Measurements from ENCODE around the gene SLC7A11. TPM values are rescaled to one million over a fixed set of nuclear protein-coding genes. Genes with fewer than 3 reads are reported as not detected.

Gene SLC7A11
- total and polyA plus RNA-seq, 10 of the 15 experiments (the other 5 are each of a cell fraction or from before 2014, with no cell fraction given) = 1.6 to 9.8 (median 3.5) TPM

GRCh38 chr4:138178566-138178965 is 63.6 kb downstream of the SLC7A11 start (continued):
- TF ChIP-seq ZZZ3 (IDR thresholded peaks at IDR 0.05; ENCODE audit: control insufficient read depth, insufficient read length, low read depth) = no peak

DNA sequence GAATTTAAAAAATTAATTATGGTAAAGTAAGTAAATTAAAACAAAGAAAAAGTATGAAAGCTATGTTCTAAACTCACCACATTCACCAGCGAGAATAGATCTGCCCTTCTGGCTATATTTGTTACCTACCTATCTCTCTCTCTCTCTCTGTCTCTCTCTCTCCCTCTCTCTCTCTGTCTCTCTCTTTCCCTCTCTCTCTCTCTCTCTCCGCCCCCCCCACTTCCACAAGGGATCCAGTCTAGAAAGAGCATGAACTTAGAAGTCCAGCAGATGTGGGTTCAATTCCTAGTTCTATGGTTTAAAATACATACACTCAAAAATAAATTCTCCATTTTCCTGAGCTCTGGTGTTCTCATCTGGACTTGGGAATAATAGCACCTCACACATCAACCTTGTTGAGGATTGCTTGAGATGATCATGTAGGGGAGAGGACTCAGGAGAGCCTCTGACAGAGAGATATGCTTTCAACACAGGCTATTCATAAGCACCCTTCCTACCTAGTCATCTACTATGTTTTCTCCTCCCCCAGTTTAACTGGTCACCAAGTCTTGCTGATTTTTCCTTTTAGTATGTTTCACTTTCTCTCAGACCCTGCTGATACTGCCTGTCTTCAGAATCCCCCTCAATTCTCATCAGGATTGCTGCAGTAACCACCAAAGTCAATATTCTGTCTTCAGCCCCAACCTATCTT is 64.7 kb downstream of the SLC7A11 start:
- DNase-seq (ENCODE audit: low read depth, low spot score) (no peak), FAIRE-seq (no peak), ATAC-seq (no peak; the same call in 1 of the 3 replicates)
- no peak overlapping the region for H3K9ac ChIP-seq (ENCODE audit: control insufficient read depth, insufficient read depth, low read length)
- no peak overlapping the region for H3K4me2 ChIP-seq (ENCODE audit: control insufficient read depth, insufficient read depth)
- ChIA-PET CTCF (interaction anchor here (0.6 to 1.6 kb wide), 5 partner anchors 8 to 518 kb away, joined by 3 to 8 read pairs (median 3); no protein-coding TSS in a partner anchor), POLR2A (no interaction called here), SMC1A (ENCODE audit: uncharacterized antibody, unreplicated experiment) (interaction anchor here (0.7 to 1.3 kb wide), 3 partner anchors 9 to 179 kb away, joined by 3 to 7 read pairs (median 3); no protein-coding TSS in a partner anchor), RAD21 (ENCODE audit: unreplicated experiment) (no interaction called here)
- WGBS (ENCODE audit: insufficient coverage, insufficient replicate concordance, low lambda C conversion rate, missing lambda C conversion rate) = 67% methylated on average over 2 of the region's 2 CpGs
- intact Hi-C loops (cut with micrococcal nuclease; ENCODE audit: unreplicated experiment) (no loop called here), in situ Hi-C loops (cut with MboI) (no loop called here)
- TF ChIP-seq SMAD1 (IDR thresholded peaks at IDR 0.05; ENCODE audit: low read depth, partially characterized antibody) (no peak), RAD51 (IDR thresholded peaks at IDR 0.05) (no peak), USF2 (IDR thresholded peaks at IDR 0.05; ENCODE audit: borderline replicate concordance, low read depth, low read length) (no peak)
- H3K36me3 ChIP-seq (ENCODE audit: control insufficient read depth in 2 of 2, insufficient read depth in 2 of 2, low read length in 1 of 2) = no peaks in the 10 kb centered on the region; a peak in 2 of 4 replicates
- no peaks in the 10 kb centered on the region for H4K20me1 ChIP-seq (ENCODE audit: control insufficient read depth, insufficient read depth)
- H3K79me2 ChIP-seq (ENCODE audit: control insufficient read depth, insufficient read depth, low read length) = no peaks in the 10 kb centered on the region
- no peaks in the 10 kb centered on the region for H3K9me3 ChIP-seq (replicated peaks; ENCODE audit: control insufficient read depth, insufficient read depth, low read length)
- H3K4me1 ChIP-seq (ENCODE audit: control insufficient read depth, insufficient read depth, low read length) = no peaks in the 10 kb centered on the region
- H3K27me3 ChIP-seq (replicated peaks in 1 of 2; ENCODE audit: control insufficient read depth in 2 of 2, insufficient read depth in 2 of 2, low read length in 1 of 2) = no peaks in the 10 kb centered on the region
- no peak overlapping the region for H3K27ac ChIP-seq (ENCODE audit: control insufficient read depth, insufficient read depth)
- H2AFZ ChIP-seq (ENCODE audit: control insufficient read depth, low read depth, low read length) = no peak overlapping the region
- no peak overlapping the region for H3K4me3 ChIP-seq
- BruUV-seq (replicated peaks) = no TSS peak
